ENCODE data around the gene RASAL1. TPM values are rescaled to one million over a fixed set of nuclear protein-coding genes. Genes with fewer than 3 reads are reported as not detected.

RASAL1 gene
- polyA plus RNA-seq, 1 of the 3 experiments (the other 2 are of a cell fraction): not detected

DNA sequence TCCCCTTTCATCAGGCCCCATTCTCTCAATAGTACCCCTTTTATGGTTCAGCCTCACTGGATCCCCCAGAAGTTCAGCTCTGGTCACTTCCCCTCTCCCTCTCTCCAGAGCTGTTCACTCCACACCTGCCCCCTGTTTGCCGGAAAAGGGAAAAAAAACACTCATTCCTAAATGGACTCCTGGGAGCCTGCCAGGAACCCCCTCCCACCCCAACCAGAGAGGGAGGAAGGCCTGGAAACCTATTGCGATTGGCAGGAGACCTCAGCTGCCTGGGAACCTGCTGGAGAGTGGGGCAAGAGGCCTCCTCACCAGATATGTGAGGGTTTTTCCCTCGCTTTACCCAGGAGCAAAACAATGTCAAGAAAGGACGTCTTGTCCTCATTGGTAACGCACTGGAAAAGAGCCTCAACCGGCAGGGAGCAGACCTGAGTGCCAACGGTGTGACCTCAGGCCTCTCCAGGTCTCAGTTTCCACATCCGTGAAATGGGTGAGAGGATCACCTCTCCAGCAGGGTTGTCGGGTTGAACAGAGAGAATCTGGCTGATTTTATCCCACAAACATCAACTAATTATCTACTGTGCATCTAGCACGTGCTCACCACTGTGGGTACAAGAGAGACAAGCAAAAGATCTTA is 74.4 kb downstream of the RASAL1 start:
- WGBS (ENCODE audit: low lambda C conversion rate): 47% methylated on average over 10 of the region's 10 CpGs
- Histone ChIP-seq H3F3A (replicated peaks; ENCODE audit: insufficient read depth) (no peaks in the 10 kb centered on the region), H3K27me3 (ENCODE audit: insufficient read depth) (peaks cover 4% of the 10 kb centered on the region; the same call in 1 of the 2 replicates), H3K36me3 (replicated peaks in 1 of 2; ENCODE audit: control insufficient read depth in 1 of 2, insufficient read depth in 2 of 2, low read length in 1 of 2) (no peaks in the 10 kb centered on the region), H3K4me1 (ENCODE audit: control insufficient read depth in 1 of 2, insufficient read depth in 2 of 2, low read depth in 1 of 2, low read length in 1 of 2) (peaks cover 0 to 27% of the 10 kb centered on the region in 2 experiments; a peak in 1 of 4 replicates), H3K27ac (ENCODE audit: low read depth in 2 of 2, low read length in 1 of 2) (no peak overlapping the region), H3K9ac (no peak overlapping the region), H4K20me1 (ENCODE audit: insufficient read depth) (no peaks in the 10 kb centered on the region), H3K4me2 (no peak overlapping the region), H3K4me3 (ENCODE audit: low read depth in 2 of 2, low read length in 1 of 2) (no peak overlapping the region), H3K9me3 (no peaks in the 10 kb centered on the region), H3K9me2 (no peaks in the 10 kb centered on the region), H2AFZ (ENCODE audit: low read depth) (no peak overlapping the region), H3K79me2 (ENCODE audit: insufficient read depth) (no peaks in the 10 kb centered on the region)
- POLR2A ChIA-PET: no interaction called here
- CTCF ChIA-PET: interaction anchor here (1.2 to 5.1 kb wide), 4 partner anchors 10 to 303 kb away, joined by 3 to 31 read pairs (median 6); no protein-coding TSS in a partner anchor
- TF ChIP-seq FOXJ3 (CRISPR knock-in tag; IDR thresholded peaks at IDR 0.05) (no peak), POLR2AphosphoS5 (IDR thresholded peaks at IDR 0.05; ENCODE audit: low read depth, low read length) (no peak), JUND (IDR thresholded peaks at IDR 0.05) (no peak), SIN3A (IDR thresholded peaks at IDR 0.05; ENCODE audit: borderline replicate concordance, low read depth, low read length) (no peak), RFX5 (IDR thresholded peaks at IDR 0.05; ENCODE audit: low read length) (no peak), CTCF (IDR thresholded peaks at IDR 0.05) (no peak), MXI1 (IDR thresholded peaks at IDR 0.05; ENCODE audit: low read depth, low read length) (no peak), TEAD4 (IDR thresholded peaks at IDR 0.05; ENCODE audit: borderline replicate concordance, insufficient read depth) (no peak), MEF2A (IDR thresholded peaks at IDR 0.05; ENCODE audit: borderline replicate concordance, low read depth) (no peak), YY1 (IDR thresholded peaks at IDR 0.05; ENCODE audit: low read depth) (no peak), GABPA (IDR thresholded peaks at IDR 0.05; ENCODE audit: low read depth) (no peak), RXRA (IDR thresholded peaks at IDR 0.05; ENCODE audit: borderline replicate concordance, low read depth) (no peak), FOXM1 (IDR thresholded peaks at IDR 0.05; ENCODE audit: low read depth) (no peak), NRF1 (IDR thresholded peaks at IDR 0.05; ENCODE audit: low read depth, low read length) (no peak), TCF12 (IDR thresholded peaks at IDR 0.05) (no peak), FOSL2 (IDR thresholded peaks at IDR 0.05; ENCODE audit: borderline replicate concordance, low read depth) (no peak), EZH2phosphoT487 (IDR thresholded peaks at IDR 0.05; ENCODE audit: borderline replicate concordance, low read depth) (no peak), EP300 (IDR thresholded peaks at IDR 0.05; ENCODE audit: borderline replicate concordance in 1 of 2, low read depth in 1 of 2, low read length in 1 of 2) (no peak), ZBTB33 (IDR thresholded peaks at IDR 0.05; ENCODE audit: borderline replicate concordance, low read depth) (no peak)
- TF ChIP-seq, protein P1, sequence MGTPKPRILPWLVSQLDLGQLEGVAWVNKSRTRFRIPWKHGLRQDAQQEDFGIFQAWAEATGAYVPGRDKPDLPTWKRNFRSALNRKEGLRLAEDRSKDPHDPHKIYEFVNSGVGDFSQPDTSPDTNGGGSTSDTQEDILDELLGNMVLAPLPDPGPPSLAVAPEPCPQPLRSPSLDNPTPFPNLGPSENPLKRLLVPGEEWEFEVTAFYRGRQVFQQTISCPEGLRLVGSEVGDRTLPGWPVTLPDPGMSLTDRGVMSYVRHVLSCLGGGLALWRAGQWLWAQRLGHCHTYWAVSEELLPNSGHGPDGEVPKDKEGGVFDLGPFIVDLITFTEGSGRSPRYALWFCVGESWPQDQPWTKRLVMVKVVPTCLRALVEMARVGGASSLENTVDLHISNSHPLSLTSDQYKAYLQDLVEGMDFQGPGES (IDR thresholded peaks at IDR 0.05; ENCODE audit: low read depth, low read length): no peak
- peak; percentile 67 for DNase-seq
